ENCODE measurements around the gene ZYG11B.

Gene ZYG11B

GRCh38 chr1:52862666-52863458 lies 136.6 kb downstream of the ZYG11B start:
- TF ChIP-seq GATA3 (IDR thresholded peaks at IDR 0.05; ENCODE audit: low read depth, low read length) = no peak
- no peak for TF ChIP-seq GATA2 (IDR thresholded peaks at IDR 0.05; ENCODE audit: low read depth, low read length)

DNA sequence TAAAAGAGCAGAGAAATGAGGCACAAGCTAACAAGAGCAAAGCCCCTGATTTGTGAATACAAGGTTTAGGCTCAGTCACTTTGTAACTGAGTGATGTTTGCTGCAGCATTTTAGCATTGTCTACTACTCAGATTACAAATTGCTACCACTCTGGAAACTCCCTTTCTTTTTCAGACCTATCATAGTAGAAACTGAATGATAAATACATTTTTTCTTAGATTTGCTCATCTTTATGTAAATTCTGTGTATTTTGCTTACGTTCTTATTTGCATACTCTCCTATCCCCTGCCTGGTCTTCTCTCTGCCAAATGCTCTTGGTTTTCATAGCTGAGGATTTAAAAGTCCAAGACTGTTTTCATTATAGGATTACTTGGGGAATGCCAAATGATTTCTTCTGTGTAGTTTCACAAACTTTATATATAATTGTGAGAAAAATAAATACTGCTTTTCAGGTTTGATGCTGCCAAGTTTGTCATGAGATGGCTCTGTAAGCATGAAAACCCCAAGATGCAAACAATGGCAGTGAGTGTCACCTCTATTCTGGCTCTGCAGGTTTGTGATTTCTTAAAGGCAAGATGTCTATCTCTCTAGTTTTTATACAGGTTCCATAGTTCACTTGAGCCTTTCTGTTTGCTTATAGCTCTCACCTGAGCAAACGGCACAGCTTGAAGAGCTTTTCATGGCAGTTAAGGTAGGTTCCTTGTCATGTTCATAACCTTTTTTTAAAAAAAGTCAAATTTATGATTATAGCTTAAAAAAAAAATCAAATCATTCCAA lies 141.0 kb downstream of the ZYG11B start:
- TF ChIP-seq GATA2 (IDR thresholded peaks at IDR 0.05; ENCODE audit: low read depth, low read length) = no peak
- no peak for TF ChIP-seq GATA3 (IDR thresholded peaks at IDR 0.05; ENCODE audit: low read depth, low read length)

- TF ChIP-seq GATA3 (IDR thresholded peaks at IDR 0.05; ENCODE audit: low read depth, low read length) = no peak
- no peak for TF ChIP-seq GATA2 (IDR thresholded peaks at IDR 0.05; ENCODE audit: low read depth, low read length)
Measured at GRCh38 chr1:52876843-52877242, 150.6 kb downstream of the ZYG11B start.
